Activated naive CD8-positive, alpha-beta T cell treated with anti-CD3 and anti-CD28 coated beads for 36 hours (primary cell): ENCODE results near the gene AP3M1. TPM values are rescaled to one million over a fixed set of nuclear protein-coding genes. Genes with fewer than 3 reads are reported as not detected.
"Not testable (repeated sequence)": the region's sequence is repeated elsewhere in the genome, so short reads cannot be mapped to it uniquely, and the experiment has no call there.

Experiments
- DNase-seq: peaks from one replicate; pipeline ENCODE4 v3.0.0; 2021
- H3K27ac Mint-ChIP-seq: one replicate; pipeline ENCODE4 v1.8.0; 2022; ENCODE audit warnings: mild to moderate bottlenecking, moderate library complexity, mixed read lengths
- H3K27me3 Mint-ChIP-seq: one replicate; pipeline ENCODE4 v1.8.0; 2022; ENCODE audit warnings: mild to moderate bottlenecking, mixed read lengths
- H3K36me3 Mint-ChIP-seq: one replicate; pipeline ENCODE4 v1.8.0; 2021; ENCODE audit warnings: mild to moderate bottlenecking, mixed read lengths
- H3K4me1 Mint-ChIP-seq: one replicate; pipeline ENCODE4 v1.8.0; 2021; ENCODE audit warnings: mixed read lengths
- H3K4me3 Mint-ChIP-seq: one replicate; pipeline ENCODE4 v1.8.0; 2022; ENCODE audit warnings: mild to moderate bottlenecking, moderate library complexity, mixed read lengths
- H3K9me3 Mint-ChIP-seq: one replicate; pipeline ENCODE4 v1.8.0; 2022; ENCODE audit warnings: mixed read lengths
- total RNA-seq, 2 experiments: library from RNA; stranded (reverse); gene quantifications; one replicate each; pipeline ENCODE4 v1.2.3, GENCODE V29; 2021

The AP3M1 gene
- 10 to 100 TPM; 45.4 to 46.4 TPM for total RNA-seq

- Mint-ChIP-seq H3K9me3 (no peaks in the 10 kb centered on the region), H3K27me3 (no peaks in the 10 kb centered on the region), H3K36me3 (peaks cover 15% of the 10 kb centered on the region), H3K4me3 (no peak within 1 kb of the TSS), H3K27ac (no peak within 1 kb of the TSS), H3K4me1 (peaks cover 45% of the 10 kb centered on the region)
- peak; percentile 83 for DNase-seq
These were observed at the start of gene AP3M1 for GRCh38 chr10:74150204-74150989. Gene AP3M1, minus strand, starts transcription at chr10:74150828. Its CDS starts 12,449 bp downstream, at chr10:74138379.

- Mint-ChIP-seq H3K27me3 (no peaks in the 10 kb centered on the region), H3K36me3 (peaks cover 18% of the 10 kb centered on the region), H3K27ac (no peak overlapping the region), H3K9me3 (no peaks in the 10 kb centered on the region), H3K4me3 (no peak overlapping the region), H3K4me1 (peaks cover 19% of the 10 kb centered on the region)
- no peak for DNase-seq
These were observed 48.7 kb upstream of the AP3M1 start for GRCh38 chr10:74199315-74199714.

- H3K36me3 Mint-ChIP-seq = peaks cover 9% of the 10 kb centered on the region
- H3K9me3 Mint-ChIP-seq = peaks cover 1% of the 10 kb centered on the region
These were observed 44.4 kb upstream of the AP3M1 start for GRCh38 chr10:74194999-74195398.

GRCh38 chr10:74194545-74194944 lies 43.9 kb upstream of the AP3M1 start:
- peaks cover 1% of the 10 kb centered on the region for H3K9me3 Mint-ChIP-seq
- H3K4me3 Mint-ChIP-seq = no peak overlapping the region
- H3K36me3 Mint-ChIP-seq = peaks cover 12% of the 10 kb centered on the region
- no peak for DNase-seq
- H3K4me1 Mint-ChIP-seq = peaks cover 47% of the 10 kb centered on the region
- H3K27me3 Mint-ChIP-seq = no peaks in the 10 kb centered on the region
- no peak overlapping the region for H3K27ac Mint-ChIP-seq

More at GRCh38 chr10:74194999-74195398, 44.4 kb upstream of the AP3M1 start:
- H3K4me3 Mint-ChIP-seq = no peak overlapping the region
- DNase-seq = no peak
- H3K27ac Mint-ChIP-seq = no peak overlapping the region
- peaks cover 42% of the 10 kb centered on the region for H3K4me1 Mint-ChIP-seq
- H3K27me3 Mint-ChIP-seq = no peaks in the 10 kb centered on the region

GRCh38 chr10:74190494-74190893 lies 39.9 kb upstream of the AP3M1 start:
- peaks cover 23% of the 10 kb centered on the region for H3K36me3 Mint-ChIP-seq
- H3K4me1 Mint-ChIP-seq = peaks cover 58% of the 10 kb centered on the region
- DNase-seq = no peak
- H3K27me3 Mint-ChIP-seq = no peaks in the 10 kb centered on the region
- peak overlapping the region; percentile 27 for H3K4me3 Mint-ChIP-seq
- peak overlapping the region; percentile 62 for H3K27ac Mint-ChIP-seq
- H3K9me3 Mint-ChIP-seq = peaks cover 1% of the 10 kb centered on the region

- Mint-ChIP-seq H3K4me3 (peak overlapping the region; percentile 27), H3K4me1 (peaks cover 56% of the 10 kb centered on the region), H3K27me3 (no peaks in the 10 kb centered on the region), H3K36me3 (peaks cover 24% of the 10 kb centered on the region), H3K9me3 (peaks cover 3% of the 10 kb centered on the region), H3K27ac (peak overlapping the region; percentile 62)
- no peak for DNase-seq
These were observed 39.4 kb upstream of the AP3M1 start for GRCh38 chr10:74189999-74190421.

GRCh38 chr10:74188617-74189016 lies 38.0 kb upstream of the AP3M1 start:
- Mint-ChIP-seq H3K4me1 (peaks cover 43% of the 10 kb centered on the region), H3K27ac (peak overlapping the region; percentile 16), H3K36me3 (peaks cover 29% of the 10 kb centered on the region)
- not testable (repeated sequence) for H3K9me3 Mint-ChIP-seq, H3K4me3 Mint-ChIP-seq, DNase-seq, H3K27me3 Mint-ChIP-seq

- Mint-ChIP-seq H3K4me1 (peaks cover 40% of the 10 kb centered on the region), H3K36me3 (peaks cover 26% of the 10 kb centered on the region), H3K9me3 (peaks cover 4% of the 10 kb centered on the region), H3K4me3 (no peak overlapping the region), H3K27me3 (no peaks in the 10 kb centered on the region), H3K27ac (no peak overlapping the region)
- no peak for DNase-seq
These were observed 36.6 kb upstream of the AP3M1 start for GRCh38 chr10:74187237-74187636.

- Mint-ChIP-seq H3K9me3 (peaks cover 4% of the 10 kb centered on the region), H3K36me3 (peaks cover 26% of the 10 kb centered on the region), H3K4me1 (peaks cover 44% of the 10 kb centered on the region), H3K27ac (no peak overlapping the region), H3K27me3 (no peaks in the 10 kb centered on the region), H3K4me3 (no peak overlapping the region)
- DNase-seq = no peak
These were observed 36.0 kb upstream of the AP3M1 start for GRCh38 chr10:74186678-74187077.

GRCh38 chr10:74179111-74179710 lies 28.6 kb upstream of the AP3M1 start:
- Mint-ChIP-seq H3K27ac (no peak overlapping the region), H3K36me3 (peaks cover 15% of the 10 kb centered on the region), H3K9me3 (no peaks in the 10 kb centered on the region), H3K4me3 (no peak overlapping the region), H3K27me3 (no peaks in the 10 kb centered on the region), H3K4me1 (peaks cover 46% of the 10 kb centered on the region)
- DNase-seq = no peak

GRCh38 chr10:74178042-74178791 lies 27.6 kb upstream of the AP3M1 start:
- Mint-ChIP-seq H3K36me3 (peaks cover 15% of the 10 kb centered on the region), H3K4me1 (peaks cover 46% of the 10 kb centered on the region), H3K9me3 (no peaks in the 10 kb centered on the region), H3K4me3 (peak overlapping the region; percentile 91), H3K27ac (peak overlapping the region; percentile 60), H3K27me3 (no peaks in the 10 kb centered on the region)
- DNase-seq = no peak

- H3K4me3 Mint-ChIP-seq = peak overlapping the region; percentile 91
- peaks cover 40% of the 10 kb centered on the region for H3K4me1 Mint-ChIP-seq
- peaks cover 15% of the 10 kb centered on the region for H3K36me3 Mint-ChIP-seq
- DNase-seq = peak; percentile 49
- peak overlapping the region; percentile 96 for H3K27ac Mint-ChIP-seq
- no peaks in the 10 kb centered on the region for H3K27me3 Mint-ChIP-seq
- no peaks in the 10 kb centered on the region for H3K9me3 Mint-ChIP-seq
These were observed 26.6 kb upstream of the AP3M1 start for GRCh38 chr10:74177140-74177677.

GRCh38 chr10:74176380-74177139 lies 25.9 kb upstream of the AP3M1 start:
- peak; percentile 97 for DNase-seq

More at GRCh38 chr10:74176380-74177139, 25.9 kb upstream of the AP3M1 start:
- peaks cover 15% of the 10 kb centered on the region for H3K36me3 Mint-ChIP-seq
- H3K4me1 Mint-ChIP-seq = peaks cover 35% of the 10 kb centered on the region
- H3K9me3 Mint-ChIP-seq = no peaks in the 10 kb centered on the region
- peak overlapping the region; percentile 96 for H3K27ac Mint-ChIP-seq
- H3K4me3 Mint-ChIP-seq = peak overlapping the region; percentile 91
- H3K27me3 Mint-ChIP-seq = no peaks in the 10 kb centered on the region
